Body of pancreas (tissue), 4 donors: ENCODE results near the gene PTPRN2. TPM values are rescaled to one million over a fixed set of nuclear protein-coding genes. Genes with fewer than 3 reads are reported as not detected.
"Not testable (repeated sequence)": the region's sequence is repeated elsewhere in the genome, so short reads cannot be mapped to it uniquely, and the experiment has no call there.

Source experiments
- ATAC-seq: fragments of 150-250 bp; one replicate; pipeline ENCODE4 v1.9.1; 2016
- DNase-seq, 4 donors: peaks; one replicate each; pipeline ENCODE4 v3.0.0-alpha.2; 2019
- H3K27ac ChIP-seq, 4 donors: fragments of 200-600 bp; sonication (generic); 1 replicate in 3 of 4; 2 replicates in 1 of 4; pipeline versions ENCODE4 v1.5.1 to v1.6.1; 2016 to 2019; ENCODE audit warnings: mild to moderate bottlenecking in 1 of 4, mixed read lengths in 1 of 4, moderate library complexity in 1 of 4
- H3K27me3 ChIP-seq, 2 donors: fragments of 200-600 bp; sonication (generic); one replicate each; pipeline ENCODE4 v1.6.0; 2016; ENCODE audit warnings: mild to moderate bottlenecking in 1 of 2
- H3K36me3 ChIP-seq, 2 donors: fragments of 200-600 bp; sonication (generic); replicated peaks in 1 of 2; 2 replicates each; pipeline ENCODE4 v1.5.1; 2016; ENCODE audit warnings: low read depth in 2 of 2; ENCODE audit not compliant: insufficient read depth in 1 of 2
- H3K4me1 ChIP-seq: fragments of 200-600 bp; sonication (generic); one replicate; pipeline ENCODE4 v1.6.0; 2016
- H3K4me3 ChIP-seq, 2 donors: fragments of 200-600 bp; sonication (generic); 1 replicate in 1 of 2; 2 replicates in 1 of 2; pipeline ENCODE4 v1.5.1; 2016 to 2019
- H3K9me3 ChIP-seq, 3 donors: fragments of 200-600 bp; sonication (generic); 1 replicate in 2 of 3; 2 replicates in 1 of 3; pipeline ENCODE4 v1.5.1; 2016
- CTCF ChIP-seq, 7 experiments: fragments of 450-650 bp in 4 of 7; fragments of 200-600 bp in 3 of 7; sonication (generic) in 3 of 7; IDR thresholded peaks; one replicate each; pipeline ENCODE4 v1.5.1; 2016 to 2019; ENCODE audit warnings: antibody characterized with exemption in 7 of 7
- POLR2A ChIP-seq, 3 donors: fragments of 450-650 bp; IDR thresholded peaks; one replicate each; pipeline ENCODE4 v1.6.1; 2016; ENCODE audit warnings: antibody characterized with exemption in 3 of 3, mild to moderate bottlenecking in 2 of 3
- whole genome bisulfite sequencing, 2 donors: methylation state at CpG; one replicate each; pipeline ENCODE4 v1.1.5; 2017; 5-methylcytosine and 5-hydroxymethylcytosine counted together
- intact Hi-C: fragments of 100-400 bp; cut with DNase I; formaldehyde crosslinking; loops from one replicate; pipeline ENCODE4 v1.15.1; 2023
- total RNA-seq, 2 donors: library from RNA; depleted of rRNA; stranded (reverse); fragments of >200 nt; gene quantifications; one replicate each; pipeline ENCODE4 v1.1.0, GENCODE V29; 2016

The PTPRN2 gene
- total RNA-seq, 2 donors from 2014 or later: 31.6 to 76.1 TPM

- Histone ChIP-seq H3K27me3 (no peaks in the 10 kb centered on the region), H3K4me1 (no peaks in the 10 kb centered on the region), H3K36me3 (no peaks in the 10 kb centered on the region), H3K4me3 (no peak overlapping the region), H3K27ac (no peak overlapping the region), H3K9me3 (no peaks in the 10 kb centered on the region)
- TF ChIP-seq POLR2A (IDR thresholded peaks at IDR 0.05) (no peak), CTCF (IDR thresholded peaks at IDR 0.05) (no peak)
- 51 to 54% methylated on average over 12 of the region's 12 CpGs for WGBS, 2 donors
- intact Hi-C loops: no loop called here
- no peak for DNase-seq
- no peak for ATAC-seq
These were observed 179.2 kb downstream of the PTPRN2 start for GRCh38 chr7:158408318-158408920.

- ATAC-seq: no peak
- WGBS, 2 donors: 58 to 77% methylated on average over 6 to 14 of the region's 17 CpGs
- Histone ChIP-seq H3K27me3 (no peaks in the 10 kb centered on the region), H3K27ac (no peak overlapping the region), H3K4me1 (no peaks in the 10 kb centered on the region), H3K4me3 (no peak overlapping the region), H3K9me3 (no peaks in the 10 kb centered on the region), H3K36me3 (no peaks in the 10 kb centered on the region)
- DNase-seq: no peak
- intact Hi-C loops: no loop called here
- TF ChIP-seq CTCF (IDR thresholded peaks at IDR 0.05) (peak in 5 of 7 experiments; percentile 18 to 56 (median 42)), POLR2A (IDR thresholded peaks at IDR 0.05) (no peak)
These were observed 179.9 kb downstream of the PTPRN2 start for GRCh38 chr7:158407581-158408317.

- no peak overlapping the region for H3K27ac ChIP-seq
- DNase-seq (no peak), ATAC-seq (no peak)
- TF ChIP-seq POLR2A (IDR thresholded peaks at IDR 0.05) (no peak), CTCF (IDR thresholded peaks at IDR 0.05) (no peak)
- no peaks in the 10 kb centered on the region for H3K4me1 ChIP-seq
- 87 to 90% methylated on average over 6 to 10 of the region's 11 CpGs for WGBS, 2 donors
- H3K4me3 ChIP-seq: no peak overlapping the region
- H3K36me3 ChIP-seq: no peaks in the 10 kb centered on the region
- no peaks in the 10 kb centered on the region for H3K27me3 ChIP-seq
- intact Hi-C loops: no loop called here
- H3K9me3 ChIP-seq: no peaks in the 10 kb centered on the region
These were observed 180.8 kb downstream of the PTPRN2 start for GRCh38 chr7:158406801-158407200.

GRCh38 chr7:158406364-158406763, 181.3 kb downstream of the PTPRN2 start:
- H3K4me1 ChIP-seq: no peaks in the 10 kb centered on the region
- no peak for ATAC-seq

GRCh38 chr7:158405771-158406170, 181.9 kb downstream of the PTPRN2 start:
- H3K4me1 ChIP-seq, H3K9me3 ChIP-seq, intact Hi-C loops, H3K36me3 ChIP-seq, DNase-seq, H3K27me3 ChIP-seq, H3K27ac ChIP-seq, ATAC-seq, H3K4me3 ChIP-seq: not testable (repeated sequence)
- WGBS, 2 donors: 91 to 94% methylated on average over 14 to 28 of the region's 30 CpGs

More at GRCh38 chr7:158406364-158406763, 181.3 kb downstream of the PTPRN2 start:
- DNase-seq: no peak
- H3K36me3 ChIP-seq: no peaks in the 10 kb centered on the region
- no peaks in the 10 kb centered on the region for H3K27me3 ChIP-seq
- TF ChIP-seq POLR2A (IDR thresholded peaks at IDR 0.05): no peak
- no peak for TF ChIP-seq CTCF (IDR thresholded peaks at IDR 0.05)
- intact Hi-C loops: no loop called here
- no peak overlapping the region for H3K4me3 ChIP-seq
- no peaks in the 10 kb centered on the region for H3K9me3 ChIP-seq
- H3K27ac ChIP-seq: no peak overlapping the region
- WGBS, 2 donors: 87 to 89% methylated on average over 3 to 6 of the region's 10 CpGs
